H1 (cell line): ENCODE results near the gene HABP2. TPM values are rescaled to one million over a fixed set of nuclear protein-coding genes. Genes with fewer than 3 reads are reported as not detected.

Source experiments
- CTCF ChIA-PET: fragments of 300-600 bp; sonication (Branson Sonifier 250); formaldehyde crosslinking; loops from one replicate; lab custom pipeline; 2021; ENCODE audit not compliant: partially characterized antibody; lab: Charles Lee
- POLR2A ChIA-PET: fragments of 300-600 bp; sonication (Branson Sonifier 250); formaldehyde crosslinking; loops from one replicate; lab custom pipeline; 2021; ENCODE audit warnings: inconsistent platforms; ENCODE audit not compliant: partially characterized antibody; lab: Charles Lee
- DNase-seq, 2 experiments: peaks; one replicate each; pipeline versions ENCODE4 v3.0.0 to v3.0.0-alpha.2; 2010 to 2022; ENCODE audit warnings: low spot score in 2 of 2, low read depth in 1 of 2, mixed read lengths in 1 of 2
- FAIRE-seq: peaks from 2 replicates; lab custom pipeline; 2011; peaks lifted over from hg19 to GRCh38; lab: Jason Lieb, UNC
- H2AFZ ChIP-seq: 2 replicates; pipeline ENCODE4 v1.8.1; 2012; ENCODE audit warnings: low read length, inconsistent platforms
- H2AK5ac ChIP-seq: 2 replicates; pipeline ENCODE4 v1.6.1; 2013; ENCODE audit warnings: low read depth, low read length
- H2BK120ac ChIP-seq: replicated peaks from 2 replicates; pipeline ENCODE3; 2013; ENCODE audit warnings: low read depth, low read length, inconsistent platforms
- H2BK12ac ChIP-seq: 2 replicates; pipeline ENCODE4 v1.6.1; 2013; ENCODE audit warnings: low read depth, low read length
- H2BK15ac ChIP-seq: 2 replicates; pipeline ENCODE4 v1.6.1; 2013; ENCODE audit warnings: low read length
- H2BK20ac ChIP-seq: 2 replicates; pipeline ENCODE4 v1.6.1; 2013; ENCODE audit warnings: low read length
- H2BK5ac ChIP-seq: 2 replicates; pipeline ENCODE4 v1.6.1; 2013; ENCODE audit warnings: low read depth, low read length
- H3K14ac ChIP-seq: 2 replicates; pipeline ENCODE4 v1.6.1; 2013; ENCODE audit warnings: inconsistent platforms; ENCODE audit not compliant: insufficient read length
- H3K18ac ChIP-seq: 2 replicates; pipeline ENCODE4 v1.6.1; 2013; ENCODE audit warnings: low read length; ENCODE audit errors: extremely low read depth
- H3K23ac ChIP-seq: 2 replicates; pipeline ENCODE4 v1.6.1; 2013; ENCODE audit warnings: inconsistent platforms; ENCODE audit not compliant: insufficient read length
- H3K23me2 ChIP-seq: 2 replicates; pipeline ENCODE4 v1.6.1; 2013; ENCODE audit warnings: low read depth, low read length
- H3K27ac ChIP-seq: 2 replicates; pipeline ENCODE4 v1.6.1; 2011; ENCODE audit warnings: low read depth, low read length, inconsistent platforms
- H3K27me3 ChIP-seq, 4 experiments: replicated peaks in 1 of 4; 1 replicate in 1 of 4; 2 replicates in 3 of 4; pipeline versions ENCODE4 v1.6.1 to v1.8.1; 2011 to 2013; ENCODE audit warnings: low read length in 3 of 4, mild to moderate bottlenecking in 3 of 4, inconsistent platforms in 2 of 4, mixed read lengths in 2 of 4, moderate library complexity in 1 of 4; ENCODE audit not compliant: control insufficient read depth in 3 of 4, insufficient read depth in 3 of 4; ENCODE audit errors: extremely low read depth in 1 of 4
- H3K36me3 ChIP-seq, 4 experiments: 2 replicates each; pipeline versions ENCODE4 v1.6.1 to v1.8.1; 2011 to 2013; ENCODE audit warnings: mild to moderate bottlenecking in 4 of 4, low read length in 3 of 4, moderate library complexity in 2 of 4, control low read depth in 1 of 4, inconsistent platforms in 1 of 4; ENCODE audit not compliant: insufficient read depth in 4 of 4, control insufficient read depth in 2 of 4
- H3K4ac ChIP-seq: replicated peaks from 2 replicates; pipeline ENCODE3; 2013; ENCODE audit warnings: low read length, low read depth, mixed read lengths, inconsistent platforms; ENCODE audit not compliant: insufficient read length
- H3K4me1 ChIP-seq, 4 experiments: replicated peaks in 1 of 4; 1 replicate in 1 of 4; 2 replicates in 3 of 4; pipeline versions ENCODE4 v1.6.1 to v1.8.1; 2011 to 2013; ENCODE audit warnings: low read length in 3 of 4, inconsistent platforms in 2 of 4, mixed read lengths in 1 of 4; ENCODE audit not compliant: insufficient read depth in 4 of 4, control insufficient read depth in 3 of 4
- H3K4me2 ChIP-seq, 2 experiments: 2 replicates each; pipeline versions ENCODE4 v1.6.1 to v1.8.1; 2011 to 2013; ENCODE audit warnings: low read depth in 2 of 2, low read length in 2 of 2, control low read depth in 1 of 2, inconsistent platforms in 1 of 2, mild to moderate bottlenecking in 1 of 2; ENCODE audit not compliant: insufficient read depth in 1 of 2
- H3K4me3 ChIP-seq, 4 experiments: fragments of 200-600, 300-600 bp in 1 of 4; sonication (generic), shearing (Covaris generic), sonication (Bioruptor Twin) in 1 of 4; 2 replicates each; pipeline versions ENCODE4 v1.5.1 to v1.8.1; 2011 to 2016; ENCODE audit warnings: low read length in 4 of 4, low read depth in 3 of 4, control low read depth in 2 of 4, inconsistent platforms in 2 of 4, mild to moderate bottlenecking in 2 of 4, mixed read lengths in 1 of 4, moderate library complexity in 1 of 4; ENCODE audit not compliant: insufficient read depth in 2 of 4; ENCODE audit errors: extremely low read depth in 1 of 4
- H3K56ac ChIP-seq: replicated peaks from 2 replicates; pipeline ENCODE3; 2013; ENCODE audit warnings: low read depth, mild to moderate bottlenecking, mixed read lengths, low read length, inconsistent platforms; ENCODE audit not compliant: insufficient read length
- H3K79me1 ChIP-seq: 2 replicates; pipeline ENCODE4 v1.6.1; 2013; ENCODE audit warnings: low read depth, low read length, control low read depth
- H3K79me2 ChIP-seq, 2 experiments: 2 replicates each; pipeline versions ENCODE4 v1.6.1 to v1.8.1; 2012 to 2013; ENCODE audit warnings: low read length in 2 of 2, mild to moderate bottlenecking in 2 of 2, inconsistent platforms in 1 of 2; ENCODE audit not compliant: insufficient read depth in 2 of 2, control insufficient read depth in 1 of 2
- H3K9ac ChIP-seq, 4 experiments: replicated peaks in 1 of 4; 1 replicate in 1 of 4; 2 replicates in 3 of 4; pipeline versions ENCODE4 v1.6.1 to v1.8.1; 2011 to 2013; ENCODE audit warnings: low read depth in 3 of 4, low read length in 3 of 4, control low read depth in 2 of 4, mild to moderate bottlenecking in 2 of 4, moderate library complexity in 2 of 4, inconsistent platforms in 1 of 4; ENCODE audit errors: extremely low read depth in 1 of 4
- H3K9me3 ChIP-seq, 2 experiments: 2 replicates each; pipeline versions ENCODE4 v1.6.1 to v1.8.1; 2012 to 2013; ENCODE audit warnings: mild to moderate bottlenecking in 2 of 2, moderate library complexity in 2 of 2, control low read depth in 1 of 2, inconsistent platforms in 1 of 2, low read depth in 1 of 2, low read length in 1 of 2, mixed read lengths in 1 of 2; ENCODE audit not compliant: insufficient read depth in 2 of 2
- H4K20me1 ChIP-seq, 2 experiments: replicated peaks in 1 of 2; 2 replicates each; pipeline versions ENCODE3 to v1.8.1; 2011 to 2013; ENCODE audit warnings: inconsistent platforms in 2 of 2, low read length in 2 of 2, mild to moderate bottlenecking in 1 of 2; ENCODE audit not compliant: insufficient read depth in 2 of 2, control insufficient read depth in 1 of 2
- H4K5ac ChIP-seq: 2 replicates; pipeline ENCODE4 v1.6.1; 2013; ENCODE audit warnings: low read length, low read depth, mixed read lengths, inconsistent platforms; ENCODE audit not compliant: insufficient read length
- H4K8ac ChIP-seq: 2 replicates; pipeline ENCODE4 v1.8.0; 2013; ENCODE audit warnings: mild to moderate bottlenecking, moderate library complexity, low read length, inconsistent platforms; ENCODE audit not compliant: insufficient read depth; ENCODE audit errors: extremely low read depth
- H4K91ac ChIP-seq: replicated peaks from 2 replicates; pipeline ENCODE3; 2013; ENCODE audit warnings: low read length, mixed read lengths, inconsistent platforms; ENCODE audit not compliant: insufficient read length
- NANOG ChIP-seq: IDR thresholded peaks from 2 replicates; pipeline ENCODE4 v1.6.1; 2011; ENCODE audit warnings: low read length, low read depth, mild to moderate bottlenecking, inconsistent platforms; ENCODE audit not compliant: insufficient read depth, poor library complexity, severe bottlenecking
- WGBS, 2 experiments: shearing (Covaris generic) in 1 of 2; methylation state at CpG; one replicate each; pipeline versions ENCODE4 v1.1.6 to v1.1.7; 2013 to 2015; ENCODE audit warnings: low lambda C conversion rate in 2 of 2, mixed read lengths in 2 of 2, inconsistent platforms in 1 of 2, low coverage in 1 of 2, missing lambda C conversion rate in 1 of 2; ENCODE audit not compliant: insufficient replicate concordance in 2 of 2, insufficient coverage in 1 of 2, insufficient read length in 1 of 2; ENCODE audit errors: extremely low coverage in 1 of 2, missing lambda C conversion rate in 1 of 2; 5-methylcytosine and 5-hydroxymethylcytosine counted together
- polyA plus RNA-seq, 7 experiments: library from polyadenylated mRNA; depleted of rRNA in 3 of 7; stranded (reverse) in 5 of 7; unstranded in 2 of 7; fragments of >200 nt in 5 of 7; fragments of 200-250 nt in 2 of 7; gene quantifications; 1 replicate in 5 of 7; 2 replicates in 1 of 7; 4 replicates in 1 of 7; pipeline versions ENCODE4 v1.2.1 to v1.2.3, GENCODE V29; 2011 to 2013; ENCODE audit warnings: missing spikeins in 2 of 7, mixed read lengths in 2 of 7
- total RNA-seq: library from RNA; stranded (reverse); fragmentation: NEBNext Ultra II Directional; extraction: Animal tissue kit (Norgen Biotek cat#: 25700); gene quantifications from 2 replicates; pipeline ENCODE4 v1.2.1, GENCODE V29; 2021

Gene HABP2
- total and polyA plus RNA-seq, 2 of the 8 experiments (the other 6 are each of a cell fraction or from before 2014, with no cell fraction given) = not detected

- Histone ChIP-seq H3K36me3 (no peaks in the 10 kb centered on the region), H3K27ac (no peak overlapping the region), H2BK5ac (no peak overlapping the region), H3K9me3 (no peaks in the 10 kb centered on the region), H3K79me2 (no peaks in the 10 kb centered on the region), H3K14ac (no peak overlapping the region), H2BK20ac (no peak overlapping the region), H2AK5ac (no peak overlapping the region), H3K4ac (no peak overlapping the region), H3K4me2 (no peak overlapping the region), H2BK15ac (no peak overlapping the region), H4K91ac (no peak overlapping the region), H2AFZ (no peak overlapping the region), H3K23ac (no peak overlapping the region), H4K5ac (no peak overlapping the region), H2BK12ac (no peak overlapping the region), H3K23me2 (no peaks in the 10 kb centered on the region; the same call in 1 of the 2 replicates), H3K4me1 (no peaks in the 10 kb centered on the region), H3K18ac (no peak overlapping the region), H3K9ac (no peak overlapping the region), H3K27me3 (no peaks in the 10 kb centered on the region), H3K4me3 (no peak overlapping the region), H3K79me1 (no peaks in the 10 kb centered on the region), H3K56ac (no peak overlapping the region), H4K8ac (no peak overlapping the region)
- ChIA-PET POLR2A (no interaction called here), CTCF (interaction anchor here (0.7 to 2.2 kb wide), 2 partner anchors 34 to 79 kb away, joined by 3 to 9 read pairs; no protein-coding TSS in a partner anchor)
- WGBS, 2 experiments = 95% methylated on average over 3 of the region's 3 CpGs; no CpG with 5 or more reads in 1 of the 2 experiments
- DNase-seq (no peak), FAIRE-seq (no peak)
- TF ChIP-seq NANOG = no peak
- TF ChIP-seq, all 59 proteins: peak for 0
- H4K20me1 ChIP-seq = peaks cover 0 to 3% of the 10 kb centered on the region in 2 experiments
- H2BK120ac ChIP-seq = no peak overlapping the region
These were observed 15.2 kb upstream of the HABP2 start for GRCh38 chr10:113537672-113538071.
